ENCODE data around the gene TPRN.

The TPRN gene

DNA sequence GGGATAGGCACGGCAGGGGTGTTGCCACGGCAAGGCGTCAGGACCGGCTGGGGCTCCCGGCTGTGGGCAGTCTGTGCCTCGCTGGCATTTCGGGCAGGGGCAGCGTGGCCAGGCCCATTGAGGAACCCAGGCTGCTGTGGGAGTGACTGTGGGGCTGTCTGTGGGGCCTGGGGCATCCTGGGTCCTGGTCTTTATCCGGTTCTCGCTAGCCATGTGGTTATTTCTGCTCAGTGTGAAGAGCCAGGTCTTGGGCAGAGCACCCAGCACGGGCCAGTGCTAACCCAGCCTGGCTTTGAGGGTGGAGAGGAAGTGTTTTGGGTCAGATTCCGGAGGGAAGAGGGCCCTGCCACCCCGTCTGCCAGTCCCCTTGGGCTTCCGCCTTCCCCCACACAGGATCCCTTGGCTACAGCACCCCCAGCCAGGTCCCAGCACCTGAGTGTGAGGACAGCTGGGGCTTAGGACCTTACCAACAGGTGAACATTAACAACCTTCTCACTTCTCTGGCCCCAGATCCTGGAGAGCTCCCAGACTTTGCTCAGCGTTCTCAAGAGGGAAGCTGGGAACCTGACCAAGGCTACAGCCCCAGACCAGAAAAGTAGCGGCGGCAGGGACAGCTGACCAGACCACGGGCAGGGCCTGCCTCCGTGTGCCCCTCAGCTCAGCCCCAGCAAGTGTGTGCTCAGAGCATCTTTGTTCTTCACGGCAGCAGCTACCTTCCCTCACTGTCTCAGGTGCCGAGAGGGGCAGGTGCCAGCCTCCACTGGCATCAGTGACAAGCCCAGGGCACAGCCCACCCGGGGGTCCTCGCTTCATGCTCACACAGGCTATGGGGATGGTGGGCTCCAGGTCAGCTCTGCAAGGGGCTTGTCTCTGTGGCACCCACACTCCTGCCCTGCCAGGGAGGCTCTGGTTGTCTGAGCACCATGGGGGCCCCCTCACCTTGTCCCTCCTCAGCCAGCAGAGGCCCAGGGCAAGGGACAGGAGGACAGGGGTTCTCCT is 10.9 kb downstream of the TPRN start:
- DNase-seq (ENCODE audit: low read depth): no peak
- TF ChIP-seq, protein P1, sequence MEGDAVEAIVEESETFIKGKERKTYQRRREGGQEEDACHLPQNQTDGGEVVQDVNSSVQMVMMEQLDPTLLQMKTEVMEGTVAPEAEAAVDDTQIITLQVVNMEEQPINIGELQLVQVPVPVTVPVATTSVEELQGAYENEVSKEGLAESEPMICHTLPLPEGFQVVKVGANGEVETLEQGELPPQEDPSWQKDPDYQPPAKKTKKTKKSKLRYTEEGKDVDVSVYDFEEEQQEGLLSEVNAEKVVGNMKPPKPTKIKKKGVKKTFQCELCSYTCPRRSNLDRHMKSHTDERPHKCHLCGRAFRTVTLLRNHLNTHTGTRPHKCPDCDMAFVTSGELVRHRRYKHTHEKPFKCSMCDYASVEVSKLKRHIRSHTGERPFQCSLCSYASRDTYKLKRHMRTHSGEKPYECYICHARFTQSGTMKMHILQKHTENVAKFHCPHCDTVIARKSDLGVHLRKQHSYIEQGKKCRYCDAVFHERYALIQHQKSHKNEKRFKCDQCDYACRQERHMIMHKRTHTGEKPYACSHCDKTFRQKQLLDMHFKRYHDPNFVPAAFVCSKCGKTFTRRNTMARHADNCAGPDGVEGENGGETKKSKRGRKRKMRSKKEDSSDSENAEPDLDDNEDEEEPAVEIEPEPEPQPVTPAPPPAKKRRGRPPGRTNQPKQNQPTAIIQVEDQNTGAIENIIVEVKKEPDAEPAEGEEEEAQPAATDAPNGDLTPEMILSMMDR (IDR thresholded peaks at IDR 0.05; ENCODE audit: control insufficient read depth, extremely low read depth, insufficient read depth): no peak
- peak overlapping the region; percentile 100 for H3K4me3 ChIP-seq (ENCODE audit: low read depth, low read length)

DNA sequence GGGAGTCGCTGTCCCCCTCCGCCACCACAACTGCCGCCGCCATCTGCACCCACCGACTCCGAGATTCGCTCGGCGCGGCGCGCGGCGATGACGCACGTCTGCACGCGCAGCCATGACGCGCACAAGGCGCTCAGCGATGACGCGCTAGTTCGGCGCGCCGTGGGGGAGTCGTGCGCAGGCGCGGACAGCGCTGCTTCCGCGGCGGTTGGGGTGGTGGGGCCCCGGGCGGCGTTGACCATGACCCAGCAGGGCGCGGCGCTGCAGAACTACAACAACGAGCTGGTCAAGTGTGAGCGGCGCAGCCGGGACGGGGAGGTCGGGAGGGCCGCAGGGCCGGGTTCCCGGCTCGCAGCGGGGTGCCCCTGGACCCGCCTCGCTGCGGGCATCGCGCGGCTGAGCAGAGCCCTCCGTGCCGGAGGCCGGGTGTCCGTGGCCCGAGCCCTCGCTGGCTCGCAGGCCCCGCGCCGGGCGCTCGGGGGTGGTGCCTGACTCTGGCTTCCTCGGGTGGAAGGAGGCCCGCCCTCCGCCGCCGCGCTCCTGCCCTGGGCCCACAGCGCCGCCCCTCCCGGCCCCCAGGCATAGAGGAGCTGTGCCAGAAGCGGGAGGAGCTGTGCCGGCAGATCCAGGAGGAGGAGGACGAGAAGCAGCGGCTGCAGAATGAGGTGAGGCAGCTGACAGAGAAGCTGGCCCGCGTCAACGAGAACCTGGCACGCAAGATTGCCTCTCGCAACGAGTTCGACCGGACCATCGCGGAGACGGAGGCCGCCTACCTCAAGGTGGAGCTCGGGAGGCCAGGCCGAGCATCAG is 11.8 kb downstream of the TPRN start, which contains the start of the genes ANAPC2 and SSNA1:
TSS of gene ANAPC2 (minus strand) at position 71 of the 807 bp plus-strand sequence. CDS start at position 43, 28 bp downstream.
TSS of gene SSNA1 (plus strand) at position 187 of the 807 bp plus-strand sequence. CDS start at position 238, 51 bp downstream.
- TF ChIP-seq, protein P1 (IDR thresholded peaks at IDR 0.05; ENCODE audit: control insufficient read depth, extremely low read depth, insufficient read depth): peak; percentile 47
- DNase-seq (ENCODE audit: low read depth): peak; percentile 86
- H3K4me3 ChIP-seq (ENCODE audit: low read depth, low read length): peak within 1 kb of the TSS; percentile 100

DNA sequence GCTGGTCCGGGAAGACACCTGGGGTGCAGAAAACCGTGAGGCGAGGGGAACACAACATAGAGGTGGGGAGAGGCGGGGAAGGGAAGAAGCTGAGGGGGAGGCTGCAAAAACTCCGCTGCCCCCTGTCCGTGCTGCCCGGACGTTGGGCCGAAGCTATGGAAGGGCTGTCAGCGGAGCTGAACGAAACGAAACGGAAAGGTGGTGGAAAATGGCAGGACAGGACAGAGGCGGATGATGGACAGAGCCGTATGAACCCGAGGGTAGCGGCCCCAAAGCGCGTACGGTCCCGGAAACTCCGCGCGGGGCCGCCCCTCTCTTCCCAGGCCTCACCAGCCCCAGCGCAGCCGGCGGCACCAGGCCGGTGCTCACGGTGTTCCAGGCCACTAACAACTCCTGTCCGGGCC is 12.5 kb downstream of the TPRN start:
- no peak for DNase-seq (ENCODE audit: low read depth)
- TF ChIP-seq, protein P1 (IDR thresholded peaks at IDR 0.05; ENCODE audit: control insufficient read depth, extremely low read depth, insufficient read depth): no peak

GRCh38 chr9:137187386-137187785 is 13.2 kb downstream of the TPRN start:
- peak overlapping the region; percentile 100 for H3K4me3 ChIP-seq (ENCODE audit: low read depth, low read length)
- no peak for DNase-seq (ENCODE audit: low read depth)
- TF ChIP-seq, protein P1 (IDR thresholded peaks at IDR 0.05; ENCODE audit: control insufficient read depth, extremely low read depth, insufficient read depth): no peak

More for the DNA sequence above, 12.5 kb downstream of the TPRN start:
- peak overlapping the region; percentile 100 for H3K4me3 ChIP-seq (ENCODE audit: low read depth, low read length)

DNA sequence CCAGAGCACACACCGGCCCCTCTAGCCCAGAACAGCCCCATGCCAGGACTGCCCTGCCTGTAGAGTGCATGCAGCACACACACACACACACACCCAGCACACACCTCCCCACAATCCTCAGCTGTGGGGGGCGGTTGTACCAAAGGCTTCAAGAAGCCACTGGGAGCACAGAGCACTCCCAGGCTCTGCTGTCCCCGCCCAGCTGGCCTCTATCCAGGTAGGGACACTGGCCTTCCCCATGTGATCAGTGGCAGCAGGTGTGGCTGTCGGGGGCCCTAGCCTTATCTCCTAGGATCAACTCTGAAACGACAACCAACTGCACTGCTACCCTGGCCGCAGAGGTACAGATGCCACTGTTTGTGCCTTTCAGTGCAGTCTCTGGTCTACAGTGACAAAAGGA is 14.2 kb downstream of the TPRN start:
- H3K4me3 ChIP-seq (ENCODE audit: low read depth, low read length): peak overlapping the region; percentile 100; the same call in 1 of the 2 replicates
- no peak for DNase-seq (ENCODE audit: low read depth)
- TF ChIP-seq, protein P1 (IDR thresholded peaks at IDR 0.05; ENCODE audit: control insufficient read depth, extremely low read depth, insufficient read depth): no peak

GRCh38 chr9:137185921-137186320 is 14.6 kb downstream of the TPRN start:
- H3K4me3 ChIP-seq (ENCODE audit: low read depth, low read length): no peak overlapping the region
- TF ChIP-seq, protein P1 (IDR thresholded peaks at IDR 0.05; ENCODE audit: control insufficient read depth, extremely low read depth, insufficient read depth): no peak
- DNase-seq (ENCODE audit: low read depth): no peak

All from LNCaP clone FGC (cell line).